ENCODE measurements around the gene XAGE1B. TPM values are rescaled to one million over a fixed set of nuclear protein-coding genes. Genes with fewer than 3 reads are reported as not detected.
"Not testable (repeated sequence)": the region's sequence is repeated elsewhere in the genome, so short reads cannot be mapped to it uniquely, and the experiment has no call there.

XAGE1B gene
- total and polyA plus RNA-seq, 9 of the 15 experiments (the other 6 are each of a cell fraction or from before 2014, with no cell fraction given), result 3.1 to 382 (median 105) TPM

- 7% methylated on average over 6 of the region's 6 CpGs for WGBS (ENCODE audit: insufficient coverage, low coverage, missing lambda C conversion rate)
- intact Hi-C loops (cut with micrococcal nuclease) (no loop called here), in situ Hi-C loops (cut with MboI) (loop anchor here (5.0 kb wide), 1 partner anchor 60 kb away; no protein-coding TSS in a partner anchor)
- ChIA-PET CTCF (ENCODE audit: low intra/inter-chr PET ratio) (no interaction called here), POLR2A (interaction anchor here (0.7 kb wide), 1 partner anchor 19 kb away, joined by 3 read pairs; no protein-coding TSS in a partner anchor)
- H2AFZ ChIP-seq (ENCODE audit: low read depth, low read length), result no peak overlapping the region
- DNase-seq (ENCODE audit: extremely low read depth in 1 of 4, low spot score in 3 of 4) (no peak), FAIRE-seq (no peak), ATAC-seq (no peak)
- H4K20me1 ChIP-seq (replicated peaks; ENCODE audit: control insufficient read depth, insufficient read depth, low read length), result no peaks in the 10 kb centered on the region
- no peaks in the 10 kb centered on the region for H3K4me1 ChIP-seq (replicated peaks in 1 of 2; ENCODE audit: control insufficient read depth in 2 of 2, insufficient read depth in 2 of 2, low read length in 2 of 2)
- H3K9me1 ChIP-seq (ENCODE audit: control insufficient read depth, insufficient read depth, low read length), result no peaks in the 10 kb centered on the region
- no peak overlapping the region for H3K9ac ChIP-seq (ENCODE audit: insufficient read depth in 1 of 2, low read depth in 2 of 2, low read length in 2 of 2)
- H3K27me3 ChIP-seq (ENCODE audit: control insufficient read depth in 2 of 2, insufficient read depth in 2 of 2, low read length in 2 of 2), result peaks cover 0 to 13% of the 10 kb centered on the region in 2 experiments; a peak in 2 of 5 replicates
- no peaks in the 10 kb centered on the region for H3K9me3 ChIP-seq (replicated peaks; ENCODE audit: control insufficient read depth, insufficient read depth, low read depth, low read length)
- no peaks in the 10 kb centered on the region for H3K79me2 ChIP-seq (ENCODE audit: control insufficient read depth, insufficient read depth, low read length)
- H3K4me2 ChIP-seq (ENCODE audit: insufficient read depth, low read length), result no peak overlapping the region
- no peak overlapping the region for H3K27ac ChIP-seq (ENCODE audit: extremely low read depth, low read depth, low read length)
- no peak overlapping the region for H3K4me3 ChIP-seq
- TF ChIP-seq PTBP1 (IDR thresholded peaks at IDR 0.05; ENCODE audit: low read depth, low read length) (no peak), COPS2 (conservative IDR thresholded peaks at IDR 0.05) (no peak), CEBPB (tag; IDR thresholded peaks at IDR 0.05) (no peak), ZNF695 (CRISPR knock-in tag; IDR thresholded peaks at IDR 0.05) (no peak), BCL6 (CRISPR knock-in tag; IDR thresholded peaks at IDR 0.05) (no peak), NCOA2 (IDR thresholded peaks at IDR 0.05; ENCODE audit: partially characterized antibody in 2 of 2) (no peak), SP2 (IDR thresholded peaks at IDR 0.05; ENCODE audit: extremely low read depth, low read depth, low read length, poor library complexity, severe bottlenecking) (no peak), PHB2 (IDR thresholded peaks at IDR 0.05; ENCODE audit: low read depth) (no peak)
- BruUV-seq (replicated peaks), result no TSS peak
- H3K36me3 ChIP-seq (ENCODE audit: control insufficient read depth, insufficient read depth, low read length), result no peaks in the 10 kb centered on the region
Observed at GRCh38 chrX:52542311-52542710, 25.4 kb upstream of the XAGE1B start.

DNA sequence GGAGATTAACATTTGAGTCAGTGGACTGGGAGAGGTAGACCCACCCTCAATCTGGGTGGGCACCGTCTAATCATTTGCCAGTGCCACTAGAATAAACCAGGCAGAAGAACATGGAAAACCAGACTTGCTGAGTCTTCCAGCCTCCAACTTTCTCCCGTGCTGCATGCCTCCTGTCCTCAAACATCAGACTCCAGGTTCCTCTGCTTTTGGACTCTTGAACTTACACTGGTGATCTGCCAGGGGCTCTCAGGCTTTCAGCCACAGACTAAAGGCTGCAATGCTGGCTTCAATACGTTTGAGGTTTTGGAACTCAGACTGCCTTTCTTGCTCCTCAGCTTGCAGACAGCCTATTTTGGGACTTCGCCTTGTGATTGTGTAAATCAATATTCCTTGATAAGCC, 24.2 kb upstream of the XAGE1B start:
- H3K4me1 ChIP-seq (replicated peaks in 1 of 2; ENCODE audit: control insufficient read depth in 2 of 2, insufficient read depth in 2 of 2, low read length in 2 of 2); CTCF ChIA-PET (ENCODE audit: low intra/inter-chr PET ratio); H3K27ac ChIP-seq (ENCODE audit: extremely low read depth, low read depth, low read length); H3K4me3 ChIP-seq; H3K9me1 ChIP-seq (ENCODE audit: control insufficient read depth, insufficient read depth, low read length); ATAC-seq; intact Hi-C loops (cut with micrococcal nuclease); POLR2A ChIA-PET; H3K9ac ChIP-seq (ENCODE audit: insufficient read depth in 1 of 2, low read depth in 2 of 2, low read length in 2 of 2); H2AFZ ChIP-seq (ENCODE audit: low read depth, low read length); DNase-seq (ENCODE audit: extremely low read depth in 1 of 4, low spot score in 3 of 4); BruUV-seq (replicated peaks); H3K4me2 ChIP-seq (ENCODE audit: insufficient read depth, low read length); H3K9me3 ChIP-seq (replicated peaks; ENCODE audit: control insufficient read depth, insufficient read depth, low read depth, low read length); H3K79me2 ChIP-seq (ENCODE audit: control insufficient read depth, insufficient read depth, low read length); H3K36me3 ChIP-seq (ENCODE audit: control insufficient read depth, insufficient read depth, low read length); H4K20me1 ChIP-seq (replicated peaks; ENCODE audit: control insufficient read depth, insufficient read depth, low read length); FAIRE-seq: not testable (repeated sequence)
- 2% methylated on average over 4 of the region's 4 CpGs for WGBS (ENCODE audit: insufficient coverage, low coverage, missing lambda C conversion rate)
- in situ Hi-C loops (cut with MboI), result loop anchor here (5.0 kb wide), 1 partner anchor 59 kb away; no protein-coding TSS in a partner anchor
- peaks cover 0 to 13% of the 10 kb centered on the region in 2 experiments; a peak in 2 of 5 replicates for H3K27me3 ChIP-seq (ENCODE audit: control insufficient read depth in 2 of 2, insufficient read depth in 2 of 2, low read length in 2 of 2)

GRCh38 chrX:52516110-52516986, 515 bp downstream of the XAGE1B start:
- DNase-seq (ENCODE audit: extremely low read depth in 1 of 4, low spot score in 3 of 4); H4K20me1 ChIP-seq (replicated peaks; ENCODE audit: control insufficient read depth, insufficient read depth, low read length); H3K9ac ChIP-seq (ENCODE audit: insufficient read depth in 1 of 2, low read depth in 2 of 2, low read length in 2 of 2); H3K4me3 ChIP-seq; H3K79me2 ChIP-seq (ENCODE audit: control insufficient read depth, insufficient read depth, low read length); in situ Hi-C loops (cut with MboI); H3K9me1 ChIP-seq (ENCODE audit: control insufficient read depth, insufficient read depth, low read length); H3K4me1 ChIP-seq (replicated peaks in 1 of 2; ENCODE audit: control insufficient read depth in 2 of 2, insufficient read depth in 2 of 2, low read length in 2 of 2); FAIRE-seq; H3K27me3 ChIP-seq (ENCODE audit: control insufficient read depth in 2 of 2, insufficient read depth in 2 of 2, low read length in 2 of 2); POLR2A ChIA-PET; H3K27ac ChIP-seq (ENCODE audit: extremely low read depth, low read depth, low read length); H3K4me2 ChIP-seq (ENCODE audit: insufficient read depth, low read length); CTCF ChIA-PET (ENCODE audit: low intra/inter-chr PET ratio); H2AFZ ChIP-seq (ENCODE audit: low read depth, low read length); intact Hi-C loops (cut with micrococcal nuclease); H3K36me3 ChIP-seq (ENCODE audit: control insufficient read depth, insufficient read depth, low read length); H3K9me3 ChIP-seq (replicated peaks; ENCODE audit: control insufficient read depth, insufficient read depth, low read depth, low read length): not testable (repeated sequence)
- ATAC-seq, result peak; percentile 90
- WGBS (ENCODE audit: insufficient coverage, low coverage, missing lambda C conversion rate), result no CpG with 5 or more reads among the region's 27 CpGs
- BruUV-seq (replicated peaks), result TSS peak; percentile 45
